ENCODE results near the gene ARL9. TPM values are rescaled to one million over a fixed set of nuclear protein-coding genes. Genes with fewer than 3 reads are reported as not detected.

The ARL9 gene
- total RNA-seq, result under 1 TPM in 2 of 3 donors, not detected in 1; 0.27 to 0.49 TPM
- not detected for total RNA-seq (2013)

- Histone ChIP-seq H3K27ac (ENCODE audit: low read length) (no peak within 1 kb of the TSS), H3K36me3 (ENCODE audit: control insufficient read depth, insufficient read depth, low read length) (peaks cover 14% of the 10 kb centered on the region), H3K4me3 (ENCODE audit: low read length) (peak within 1 kb of the TSS; percentile 50), H3K9me3 (ENCODE audit: control insufficient read depth, insufficient read depth, low read length) (no peaks in the 10 kb centered on the region), H3K4me1 (ENCODE audit: control insufficient read depth, insufficient read depth, low read length) (peaks cover 16% of the 10 kb centered on the region), H3K27me3 (ENCODE audit: control insufficient read depth, insufficient read depth, low read length) (peaks cover 7% of the 10 kb centered on the region)
- H3K27me3 Mint-ChIP-seq (ENCODE audit: low read depth in 2 of 2), result peaks cover 0 to 7% of the 10 kb centered on the region in 2 donors
- intact Hi-C loops (cut with micrococcal nuclease), result no loop called here
- WGBS (ENCODE audit: insufficient coverage), result 9% methylated on average over 56 of the region's 56 CpGs
- DNase-seq (peak; percentile 48 to 79), ATAC-seq (peak; percentile 78 to 87 (median 86))
- H3K9me3 Mint-ChIP-seq, result no peaks in the 10 kb centered on the region
- TF ChIP-seq CTCF (IDR thresholded peaks at IDR 0.05), result no peak
- peak within 1 kb of the TSS; percentile 94 for H3K4me3 Mint-ChIP-seq
- H3K27ac Mint-ChIP-seq, result peak within 1 kb of the TSS; percentile 24 to 77
- peaks cover 14% of the 10 kb centered on the region for H3K36me3 Mint-ChIP-seq
- H3K4me1 Mint-ChIP-seq, result peaks cover 11 to 18% of the 10 kb centered on the region in 2 donors
These were observed at the start of gene ARL9 for GRCh38 chr4:56505269-56506130. ARL9 (plus strand) TSS chr4:56505791; CDS start chr4:56505863, 72 bp downstream.

- peaks cover 9 to 18% of the 10 kb centered on the region in 2 donors for H3K4me1 Mint-ChIP-seq
- no peak overlapping the region for H3K4me3 Mint-ChIP-seq
- no peak overlapping the region for H3K27ac ChIP-seq (ENCODE audit: low read length)
- intact Hi-C loops (cut with micrococcal nuclease), result no loop called here
- ATAC-seq, result no peak
- H3K4me3 ChIP-seq (ENCODE audit: low read length), result no peak overlapping the region
- H3K27me3 ChIP-seq (ENCODE audit: control insufficient read depth, insufficient read depth, low read length), result no peaks in the 10 kb centered on the region
- WGBS (ENCODE audit: insufficient coverage), result 93% methylated on average over 3 of the region's 3 CpGs
- no peaks in the 10 kb centered on the region for H3K9me3 ChIP-seq (ENCODE audit: control insufficient read depth, insufficient read depth, low read length)
- peaks cover 10% of the 10 kb centered on the region for H3K36me3 Mint-ChIP-seq
- no peaks in the 10 kb centered on the region for H3K4me1 ChIP-seq (ENCODE audit: control insufficient read depth, insufficient read depth, low read length)
- TF ChIP-seq CTCF (IDR thresholded peaks at IDR 0.05), result no peak
- H3K9me3 Mint-ChIP-seq, result no peaks in the 10 kb centered on the region
- no peaks in the 10 kb centered on the region for H3K27me3 Mint-ChIP-seq (ENCODE audit: low read depth in 2 of 2)
- H3K36me3 ChIP-seq (ENCODE audit: control insufficient read depth, insufficient read depth, low read length), result peaks cover 28% of the 10 kb centered on the region
- no peak overlapping the region for H3K27ac Mint-ChIP-seq
- DNase-seq, result no peak
These were observed 45.5 kb upstream of the ARL9 start for GRCh38 chr4:56460085-56460484.

GRCh38 chr4:56462157-56462556 is 43.4 kb upstream of the ARL9 start:
- no peaks in the 10 kb centered on the region for H3K9me3 Mint-ChIP-seq
- intact Hi-C loops (cut with micrococcal nuclease), result no loop called here
- TF ChIP-seq CTCF (IDR thresholded peaks at IDR 0.05), result no peak
- H3K4me1 ChIP-seq (ENCODE audit: control insufficient read depth, insufficient read depth, low read length), result peaks cover 16% of the 10 kb centered on the region
- peaks cover 24% of the 10 kb centered on the region for H3K36me3 ChIP-seq (ENCODE audit: control insufficient read depth, insufficient read depth, low read length)
- DNase-seq, result no peak
- no peak overlapping the region for H3K27ac ChIP-seq (ENCODE audit: low read length)
- H3K36me3 Mint-ChIP-seq, result peaks cover 10% of the 10 kb centered on the region
- H3K27me3 ChIP-seq (ENCODE audit: control insufficient read depth, insufficient read depth, low read length), result no peaks in the 10 kb centered on the region
- no peaks in the 10 kb centered on the region for H3K27me3 Mint-ChIP-seq (ENCODE audit: low read depth in 2 of 2)
- H3K4me3 ChIP-seq (ENCODE audit: low read length), result no peak overlapping the region
- peaks cover 28 to 36% of the 10 kb centered on the region in 2 donors for H3K4me1 Mint-ChIP-seq
- no peak overlapping the region for H3K27ac Mint-ChIP-seq
- no peak overlapping the region for H3K4me3 Mint-ChIP-seq
- no peaks in the 10 kb centered on the region for H3K9me3 ChIP-seq (ENCODE audit: control insufficient read depth, insufficient read depth, low read length)
- ATAC-seq, result no peak
